Astrocyte of the spinal cord (primary cell): ENCODE measurements around the gene PCMTD2.

Experiments used
- DNase-seq: peaks from one replicate; pipeline ENCODE4 v3.0.0; 2011; ENCODE audit warnings: low read depth, low spot score
- H3K4me3 ChIP-seq: 2 replicates; pipeline ENCODE4 v1.5.1; 2011; ENCODE audit warnings: low read depth, mild to moderate bottlenecking, low read length, moderate library complexity
- CTCF ChIP-seq: IDR thresholded peaks from 2 replicates; pipeline ENCODE4 v1.5.1; 2012; ENCODE audit warnings: low read depth, mild to moderate bottlenecking, low read length, inconsistent platforms
- in situ Hi-C: cut with HindIII; loops from 2 replicates; pipeline ENCODE4 v1.10.0; 2017; ENCODE audit warnings: low sequenced_read_pairs

Gene PCMTD2

GRCh38 chr20:64222851-64223525 is 32.6 kb upstream of the PCMTD2 start:
- in situ Hi-C loops, result no loop called here
- no peak for TF ChIP-seq CTCF
- no peak overlapping the region for H3K4me3 ChIP-seq
- DNase-seq, result no peak

- in situ Hi-C loops, result no loop called here
- H3K4me3 ChIP-seq, result no peak overlapping the region
- DNase-seq, result peak; percentile 24
- peak; percentile 56 for TF ChIP-seq CTCF
Measured at GRCh38 chr20:64223526-64224067, 32.0 kb upstream of the PCMTD2 start.

- TF ChIP-seq CTCF, result no peak
- in situ Hi-C loops, result no loop called here
- peak; percentile 91 for DNase-seq
- H3K4me3 ChIP-seq, result no peak overlapping the region
Measured at GRCh38 chr20:64224351-64225170, 31.0 kb upstream of the PCMTD2 start.

- in situ Hi-C loops, result no loop called here
- DNase-seq, result no peak
- no peak overlapping the region for H3K4me3 ChIP-seq
- TF ChIP-seq CTCF, result no peak
Measured at GRCh38 chr20:64225171-64225595, 30.4 kb upstream of the PCMTD2 start.

- in situ Hi-C loops, result no loop called here
- no peak overlapping the region for H3K4me3 ChIP-seq
- DNase-seq, result no peak
- no peak for TF ChIP-seq CTCF
Measured at GRCh38 chr20:64225828-64226598, 29.5 kb upstream of the PCMTD2 start.
